Measurements from ENCODE around the gene COL13A1. TPM values are rescaled to one million over a fixed set of nuclear protein-coding genes. Genes with fewer than 3 reads are reported as not detected.

Gene COL13A1
- total RNA-seq, 1 experiment from 2014 or later, result 5.9 TPM

DNA sequence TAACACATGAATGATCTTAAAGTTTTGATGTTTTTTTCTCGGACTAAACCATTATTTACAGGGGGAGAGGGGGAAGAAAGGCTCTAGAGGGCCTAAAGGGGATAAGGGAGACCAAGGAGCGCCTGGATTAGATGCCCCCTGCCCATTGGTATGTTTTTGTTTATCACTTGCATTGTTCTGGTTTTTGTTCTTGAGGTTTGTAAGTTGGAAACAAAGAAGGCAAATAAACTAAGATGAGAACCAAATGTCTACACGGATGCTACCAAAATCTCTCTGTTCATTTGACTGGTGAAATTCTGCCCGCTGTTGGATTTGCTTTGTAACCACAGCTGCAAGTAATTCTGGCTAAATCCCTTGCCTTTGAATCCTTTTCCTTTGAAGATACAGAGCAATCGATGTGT lies 151.1 kb downstream of the COL13A1 start:
- Histone ChIP-seq H3K4me3 (replicated peaks in 1 of 2; ENCODE audit: low read depth in 1 of 2, low read length in 2 of 2) (no peak overlapping the region), H3K4me1 (ENCODE audit: control insufficient read depth in 1 of 2, insufficient read depth in 2 of 2, low read length in 2 of 2) (no peaks in the 10 kb centered on the region), H3K9ac (ENCODE audit: low read length) (no peak overlapping the region), H3K9me3 (ENCODE audit: control insufficient read depth in 1 of 2, insufficient read depth in 1 of 2, low read depth in 1 of 2, low read length in 2 of 2) (no peaks in the 10 kb centered on the region), H3K36me3 (ENCODE audit: control insufficient read depth in 1 of 2, insufficient read depth in 2 of 2, low read length in 2 of 2) (no peaks in the 10 kb centered on the region), H3K27ac (ENCODE audit: low read depth, low read length) (no peak overlapping the region), H2AFZ (ENCODE audit: low read depth, low read length, poor library complexity, severe bottlenecking) (no peak overlapping the region), H3K9me2 (ENCODE audit: insufficient read depth) (no peaks in the 10 kb centered on the region), H3K79me2 (ENCODE audit: insufficient read depth, low read length) (no peaks in the 10 kb centered on the region), H3K27me3 (ENCODE audit: insufficient read depth, low read length) (no peaks in the 10 kb centered on the region), H4K20me1 (ENCODE audit: insufficient read depth) (no peaks in the 10 kb centered on the region), H3K4me2 (ENCODE audit: low read length) (no peak overlapping the region)
- ChIA-PET POLR2A (no interaction called here), CTCF (no interaction called here), RAD21 (ENCODE audit: low non-redundant PET in 1 of 2, low total read pairs in 2 of 2, uncharacterized antibody in 2 of 2, unreplicated experiment in 2 of 2) (no interaction called here)
- ATAC-seq, result no peak
- no TSS peak for BruUV-seq (replicated peaks)
- DNase-seq (ENCODE audit: low read depth, low spot score), result no peak
- no peak for TF ChIP-seq EZH2phosphoT487 (IDR thresholded peaks at IDR 0.05; ENCODE audit: borderline replicate concordance)
- TF ChIP-seq ZFX (IDR thresholded peaks at IDR 0.05), result no peak
- no peak for TF ChIP-seq CEBPB (IDR thresholded peaks at IDR 0.05; ENCODE audit: low read depth)
- TF ChIP-seq SP1 (IDR thresholded peaks at IDR 0.05; ENCODE audit: low read depth), result no peak
- TF ChIP-seq SIN3A (IDR thresholded peaks at IDR 0.05; ENCODE audit: low read depth), result no peak
- TF ChIP-seq SRF (IDR thresholded peaks at IDR 0.05; ENCODE audit: low read depth), result no peak
- no peak for TF ChIP-seq ATF3 (IDR thresholded peaks at IDR 0.05)
- TF ChIP-seq ELF1 (IDR thresholded peaks at IDR 0.05; ENCODE audit: borderline replicate concordance, low read depth), result no peak
- no peak for TF ChIP-seq YY1 (IDR thresholded peaks at IDR 0.05; ENCODE audit: extremely low read depth, insufficient replicate concordance, low read depth, low read length)
- TF ChIP-seq POLR2A (IDR thresholded peaks at IDR 0.05; ENCODE audit: borderline replicate concordance, extremely low read depth, insufficient read depth, insufficient read length), result no peak
- no peak for TF ChIP-seq CTCF (IDR thresholded peaks at IDR 0.05 in 2 of 3, conservative IDR thresholded peaks at IDR 0.05 in 1 of 3; ENCODE audit: borderline replicate concordance in 1 of 3, insufficient read depth in 1 of 3, low read depth in 2 of 3, low read length in 2 of 3)
- TF ChIP-seq EGR1 (IDR thresholded peaks at IDR 0.05; ENCODE audit: low read depth), result no peak
- TF ChIP-seq, protein P1, sequence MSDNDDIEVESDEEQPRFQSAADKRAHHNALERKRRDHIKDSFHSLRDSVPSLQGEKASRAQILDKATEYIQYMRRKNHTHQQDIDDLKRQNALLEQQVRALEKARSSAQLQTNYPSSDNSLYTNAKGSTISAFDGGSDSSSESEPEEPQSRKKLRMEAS (IDR thresholded peaks at IDR 0.05), result no peak
- no peak for TF ChIP-seq JUND (IDR thresholded peaks at IDR 0.05)
- no peak for TF ChIP-seq RAD21 (IDR thresholded peaks at IDR 0.05; ENCODE audit: low read depth)
- TF ChIP-seq ZBTB33 (IDR thresholded peaks at IDR 0.05; ENCODE audit: extremely low read depth, insufficient replicate concordance, low read length), result no peak
- intact Hi-C loops (cut with micrococcal nuclease), result loop anchor here (10.0 kb wide), 1 partner anchor 68 kb away; no protein-coding TSS in a partner anchor
